GM12878 (cell line): ENCODE data around the gene CCDC88A. TPM values are rescaled to one million over a fixed set of nuclear protein-coding genes. Genes with fewer than 3 reads are reported as not detected.
A peak's percentile ranks its signal among the peaks of the same experiment; 100 is the strongest.

Experiments
- CHD1 ChIP-seq: IDR thresholded peaks from 2 replicates; pipeline ENCODE4 v1.6.1; 2012; ENCODE audit warnings: low read depth, low read length, improper control_type of control experiment
- CREM ChIP-seq: IDR thresholded peaks from 2 replicates; pipeline ENCODE4 v1.6.1; 2014; ENCODE audit warnings: antibody characterized with exemption, low read depth
- E2F4 ChIP-seq: IDR thresholded peaks from 2 replicates; pipeline ENCODE4 v1.6.1; 2012; ENCODE audit warnings: low read depth, low read length, improper control_type of control experiment
- IKZF1 ChIP-seq: fragments of 450-650 bp; conservative IDR thresholded peaks from 2 replicates; pipeline ENCODE4 v1.6.1; 2017; ENCODE audit warnings: antibody characterized with exemption, mild to moderate bottlenecking
- IKZF2 ChIP-seq, 2 experiments: fragments of 450-650 bp; IDR thresholded peaks; 2 replicates each; pipeline ENCODE4 v1.6.1; 2017; ENCODE audit warnings: mild to moderate bottlenecking in 2 of 2, moderate library complexity in 2 of 2
- IRF3 ChIP-seq: fragments of 450-650 bp; IDR thresholded peaks from 2 replicates; pipeline ENCODE4 v1.6.1; 2014; ENCODE audit warnings: mild to moderate bottlenecking
- LARP7 ChIP-seq: fragments of 450-650 bp; IDR thresholded peaks from 2 replicates; pipeline ENCODE4 v1.6.1; 2017; ENCODE audit warnings: mild to moderate bottlenecking
- MXI1 ChIP-seq: fragments of 150-350 bp; IDR thresholded peaks from 2 replicates; pipeline ENCODE4 v1.6.1; 2011; ENCODE audit warnings: low read depth, mild to moderate bottlenecking, inconsistent platforms, low read length, improper control_type of control experiment
- NFYA ChIP-seq: IDR thresholded peaks from 2 replicates; pipeline ENCODE4 v1.6.1; 2011; ENCODE audit warnings: low read depth, mild to moderate bottlenecking, low read length, improper control_type of control experiment, borderline replicate concordance
- NKRF ChIP-seq: fragments of 450-650 bp; conservative IDR thresholded peaks from 2 replicates; pipeline ENCODE4 v1.6.1; 2017; ENCODE audit warnings: mild to moderate bottlenecking, moderate library complexity
- NR2C1 ChIP-seq: fragments of 450-650 bp; IDR thresholded peaks from 2 replicates; pipeline ENCODE4 v1.6.1; 2017; ENCODE audit warnings: antibody characterized with exemption, mild to moderate bottlenecking, moderate library complexity
- PAX5 ChIP-seq: IDR thresholded peaks from 2 replicates; pipeline ENCODE4 v1.6.1; 2011; ENCODE audit warnings: low read depth, low read length, borderline replicate concordance
- RAD21 ChIP-seq: IDR thresholded peaks from 2 replicates; pipeline ENCODE4 v1.6.1; 2011; ENCODE audit warnings: mild to moderate bottlenecking, low read depth, low read length, moderate library complexity; ENCODE audit not compliant: insufficient read depth
- TARDBP ChIP-seq: IDR thresholded peaks from 2 replicates; pipeline ENCODE4 v1.6.1; 2016; ENCODE audit warnings: borderline replicate concordance
- TCF3 ChIP-seq: IDR thresholded peaks from 2 replicates; pipeline ENCODE4 v1.6.1; 2012; ENCODE audit warnings: low read depth, mild to moderate bottlenecking, low read length, borderline replicate concordance; ENCODE audit not compliant: insufficient read depth
- YY1 ChIP-seq: IDR thresholded peaks from 2 replicates; pipeline ENCODE4 v1.6.1; 2011; ENCODE audit warnings: low read depth, mild to moderate bottlenecking, low read length
- ZNF24 ChIP-seq: fragments of 450-650 bp; IDR thresholded peaks from 2 replicates; pipeline ENCODE4 v1.6.1; 2017; ENCODE audit warnings: antibody characterized with exemption, mild to moderate bottlenecking
- ZNF384 ChIP-seq: IDR thresholded peaks from 2 replicates; pipeline ENCODE4 v1.6.1; 2012; ENCODE audit warnings: low read depth, mild to moderate bottlenecking, low read length, improper control_type of control experiment, borderline replicate concordance
- ZNF622 ChIP-seq: fragments of 450-650 bp; IDR thresholded peaks from 2 replicates; pipeline ENCODE4 v1.6.1; 2017; ENCODE audit warnings: mild to moderate bottlenecking, inconsistent platforms
- ZNF687 ChIP-seq: fragments of 450-650 bp; IDR thresholded peaks from 2 replicates; pipeline ENCODE4 v1.6.1; 2017; ENCODE audit warnings: mild to moderate bottlenecking, moderate library complexity
- polyA plus RNA-seq, 11 experiments: library from polyadenylated mRNA; depleted of rRNA in 4 of 11; unstranded in 6 of 11; stranded (reverse) in 5 of 11; fragments of >200 nt; fragmentation: Nextera tagmentation in 4 of 11; fragmentation: Illumina TruSeq in 1 of 11; extraction: Ambion mirVana in 4 of 11; extraction: Trizol in 1 of 11; gene quantifications; 1 replicate in 1 of 11; 2 replicates in 10 of 11; pipeline versions ENCODE4 v1.2.1 to v1.2.3, GENCODE V29; 2011 to 2016; ENCODE audit warnings: inconsistent platforms in 2 of 11, missing spikeins in 2 of 11, low read depth in 1 of 11
- total RNA-seq, 4 experiments: library from RNA; depleted of rRNA in 3 of 4; stranded (reverse); fragments of >200 nt in 3 of 4; fragmentation: Illumina TruSeq in 1 of 4; extraction: Trizol in 1 of 4; gene quantifications; 2 replicates each; pipeline versions ENCODE4 v1.2.1 to v1.2.3, GENCODE V29; 2013 to 2021
- TF ChIP-seq, protein P1 (sequence below): fragments of 450-650 bp; IDR thresholded peaks from 2 replicates; pipeline ENCODE4 v1.6.1; 2017; ENCODE audit warnings: mild to moderate bottlenecking

Gene CCDC88A
- total and polyA plus RNA-seq, 10 of the 15 experiments (the other 5 are each of a cell fraction or from before 2014, with no cell fraction given) = 1.8 to 71.6 (median 45.9) TPM

DNA sequence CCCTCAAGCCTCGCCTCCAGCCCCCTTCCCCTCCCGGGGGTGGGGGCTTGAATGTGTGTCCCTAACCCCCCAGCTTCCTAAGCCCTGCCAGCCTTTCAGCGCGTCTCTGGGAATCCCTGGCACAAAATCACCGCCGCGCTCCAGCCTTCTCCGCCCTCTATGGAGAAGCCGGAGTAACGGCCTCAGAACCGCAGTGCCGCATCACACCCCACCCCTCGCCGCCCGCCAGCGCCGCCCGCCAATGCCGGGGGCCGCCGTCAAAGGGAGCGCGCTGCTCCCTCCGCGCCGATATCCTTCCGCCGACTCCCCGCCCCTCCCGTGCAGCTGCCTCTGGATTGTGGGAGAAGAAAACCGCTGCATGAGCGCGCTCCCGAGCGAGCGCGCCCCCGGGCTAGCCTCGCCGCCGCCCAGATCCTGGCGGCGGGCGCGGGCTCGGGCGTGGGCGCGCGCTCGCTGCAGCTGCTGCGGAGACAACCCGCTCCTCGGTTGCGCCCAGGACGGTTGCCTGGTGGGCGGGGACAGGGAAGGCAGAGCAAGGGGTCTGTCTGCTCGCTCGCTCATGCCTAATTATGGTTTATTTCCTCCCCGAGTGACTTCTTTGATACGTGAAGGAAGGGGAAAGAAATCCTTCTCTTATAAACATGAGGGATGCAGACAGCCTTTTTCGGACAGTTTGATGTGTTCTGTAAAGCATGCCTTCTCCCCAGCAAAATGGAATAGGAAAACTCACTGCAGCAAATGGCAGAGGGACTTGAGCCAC is at the start of gene CCDC88A (continued):
- TF ChIP-seq E2F4 (no peak), ZNF384 (no peak), TCF3 (peak; percentile 83; the same call in 1 of the 2 replicates), CREM (peak; percentile 73), IKZF1 (peak; percentile 98), MXI1 (no peak), IKZF2 (IDR thresholded peaks at IDR 0.05) (peak; percentile 89 to 91), NKRF (no peak), YY1 (peak; percentile 86), PAX5 (no peak), ZNF687 (peak; percentile 45; the same call in 1 of the 2 replicates), NR2C1 (no peak), RAD21 (no peak), LARP7 (peak; percentile 86), ZNF622 (no peak), IRF3 (no peak), TARDBP (peak; percentile 90), ZNF24 (peak; percentile 65; the same call in 1 of the 2 replicates), CHD1 (no peak), NFYA (no peak)
- TF ChIP-seq, protein P1, sequence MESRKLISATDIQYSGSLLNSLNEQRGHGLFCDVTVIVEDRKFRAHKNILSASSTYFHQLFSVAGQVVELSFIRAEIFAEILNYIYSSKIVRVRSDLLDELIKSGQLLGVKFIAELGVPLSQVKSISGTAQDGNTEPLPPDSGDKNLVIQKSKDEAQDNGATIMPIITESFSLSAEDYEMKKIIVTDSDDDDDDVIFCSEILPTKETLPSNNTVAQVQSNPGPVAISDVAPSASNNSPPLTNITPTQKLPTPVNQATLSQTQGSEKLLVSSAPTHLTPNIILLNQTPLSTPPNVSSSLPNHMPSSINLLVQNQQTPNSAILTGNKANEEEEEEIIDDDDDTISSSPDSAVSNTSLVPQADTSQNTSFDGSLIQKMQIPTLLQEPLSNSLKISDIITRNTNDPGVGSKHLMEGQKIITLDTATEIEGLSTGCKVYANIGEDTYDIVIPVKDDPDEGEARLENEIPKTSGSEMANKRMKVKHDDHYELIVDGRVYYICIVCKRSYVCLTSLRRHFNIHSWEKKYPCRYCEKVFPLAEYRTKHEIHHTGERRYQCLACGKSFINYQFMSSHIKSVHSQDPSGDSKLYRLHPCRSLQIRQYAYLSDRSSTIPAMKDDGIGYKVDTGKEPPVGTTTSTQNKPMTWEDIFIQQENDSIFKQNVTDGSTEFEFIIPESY = no peak
